NOMO-1 treated with dmso at 0.1 percent for 144 hours (cell line): ENCODE data around the gene WNT1.

Experiments used
- DNase-seq: peaks from one replicate; lab custom pipeline; 2025; ENCODE audit not compliant: unreplicated experiment; lab: John Stamatoyannopoulos, UW

Gene WNT1

DNA sequence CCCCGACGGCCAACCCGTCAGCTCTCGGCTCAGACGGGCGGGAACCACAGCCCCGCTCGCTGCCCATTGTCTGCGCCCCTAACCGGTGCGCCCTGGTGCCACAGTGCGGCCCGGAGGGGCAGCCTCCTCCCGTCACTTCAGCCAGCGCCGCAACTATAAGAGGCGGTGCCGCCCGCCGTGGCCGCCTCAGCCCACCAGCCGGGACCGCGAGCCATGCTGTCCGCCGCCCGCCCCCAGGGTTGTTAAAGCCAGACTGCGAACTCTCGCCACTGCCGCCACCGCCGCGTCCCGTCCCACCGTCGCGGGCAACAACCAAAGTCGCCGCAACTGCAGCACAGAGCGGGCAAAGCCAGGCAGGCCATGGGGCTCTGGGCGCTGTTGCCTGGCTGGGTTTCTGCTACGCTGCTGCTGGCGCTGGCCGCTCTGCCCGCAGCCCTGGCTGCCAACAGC, at the start of gene WNT1:
Gene WNT1 (plus strand): TSS at position 32 of the 450 bp plus-strand sequence. CDS start 329 bp downstream, at position 361.
- no peak for DNase-seq

- DNase-seq = no peak
These were observed 48.6 kb upstream of the WNT1 start for GRCh38 chr12:48929551-48929950.

- DNase-seq = no peak
These were observed 47.6 kb upstream of the WNT1 start for GRCh38 chr12:48930475-48930874.

DNA sequence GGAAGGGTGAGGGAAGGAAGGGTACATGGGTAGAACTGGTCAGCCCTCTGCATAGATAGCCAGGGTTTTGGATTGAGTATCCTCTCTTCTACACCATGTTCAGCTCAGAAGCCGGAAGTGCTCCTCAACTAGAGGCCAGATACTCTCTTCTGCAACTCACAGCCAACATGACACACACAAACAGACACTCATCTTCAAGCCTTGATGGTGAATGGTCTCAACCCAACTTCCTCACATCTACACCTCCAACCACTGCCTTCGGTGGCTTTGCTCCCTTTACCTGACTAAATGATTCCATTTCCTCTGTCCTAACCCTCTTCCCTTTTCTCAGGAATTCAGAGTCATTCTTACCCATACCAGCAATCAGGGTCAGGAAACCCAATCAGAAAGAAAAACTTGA, 45.2 kb upstream of the WNT1 start:
- no peak for DNase-seq

GRCh38 chr12:48933664-48934311, 44.3 kb upstream of the WNT1 start:
- DNase-seq = no peak

DNA sequence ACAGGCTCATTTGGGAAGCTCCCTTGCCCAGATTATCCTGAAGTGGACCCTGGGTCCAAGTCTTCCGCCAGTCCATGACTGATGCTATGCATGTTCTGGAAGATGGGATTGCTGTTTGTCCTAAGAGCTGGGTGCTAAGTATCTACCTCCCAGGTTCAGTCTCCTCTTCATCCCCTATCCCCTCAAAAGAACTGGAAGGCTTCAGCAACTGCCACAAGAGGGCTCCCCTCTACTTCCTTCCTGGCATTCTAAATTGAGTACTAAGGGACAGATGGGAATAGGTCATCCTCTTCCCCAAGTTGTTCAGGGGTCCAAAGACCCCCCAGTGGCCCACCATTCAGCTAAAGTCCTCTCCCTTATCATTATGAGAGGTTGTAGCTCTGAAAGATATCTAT, 43.8 kb upstream of the WNT1 start:
- DNase-seq = no peak

GRCh38 chr12:48936379-48936979, 41.6 kb upstream of the WNT1 start:
- peak; percentile 13 for DNase-seq

DNA sequence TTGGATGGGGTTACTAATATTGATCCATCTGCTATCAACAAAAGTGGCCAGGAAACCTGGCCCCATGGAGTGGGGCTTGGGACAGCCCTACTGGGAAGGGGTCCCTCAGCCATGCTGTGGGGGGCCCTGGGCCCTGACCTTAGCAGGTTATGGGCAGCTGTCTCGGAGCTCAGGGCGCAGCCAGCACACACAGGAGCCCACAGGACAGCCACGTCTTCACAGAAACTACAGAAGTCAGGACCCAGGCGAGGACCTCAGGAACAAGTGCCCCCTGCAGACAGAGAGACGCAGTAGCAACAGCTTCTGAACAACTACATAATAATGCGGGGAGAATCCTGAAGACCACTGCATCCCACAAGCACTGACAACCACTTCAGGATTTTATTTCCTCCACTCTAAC, 41.0 kb upstream of the WNT1 start:
- no peak for DNase-seq

DNA sequence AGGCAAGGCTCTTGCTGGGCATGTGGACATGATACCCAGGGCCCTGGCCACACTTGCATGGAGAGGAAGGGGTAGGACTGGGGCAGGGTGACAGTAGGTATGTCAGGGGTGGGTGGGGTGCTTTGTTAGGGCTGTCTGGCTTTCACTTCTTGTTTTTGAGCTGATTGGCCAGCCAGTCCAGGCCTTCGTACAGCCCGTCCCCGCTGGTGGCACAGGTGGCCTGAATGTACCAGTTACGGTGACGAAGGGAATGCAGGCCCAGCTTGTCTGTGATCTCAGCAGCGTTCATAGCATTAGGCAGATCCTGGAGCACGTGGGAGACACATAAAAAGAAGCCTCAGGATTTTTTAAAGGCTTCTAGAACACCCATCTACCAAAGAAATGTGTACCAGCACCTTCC, 39.3 kb upstream of the WNT1 start:
- DNase-seq = no peak

DNA sequence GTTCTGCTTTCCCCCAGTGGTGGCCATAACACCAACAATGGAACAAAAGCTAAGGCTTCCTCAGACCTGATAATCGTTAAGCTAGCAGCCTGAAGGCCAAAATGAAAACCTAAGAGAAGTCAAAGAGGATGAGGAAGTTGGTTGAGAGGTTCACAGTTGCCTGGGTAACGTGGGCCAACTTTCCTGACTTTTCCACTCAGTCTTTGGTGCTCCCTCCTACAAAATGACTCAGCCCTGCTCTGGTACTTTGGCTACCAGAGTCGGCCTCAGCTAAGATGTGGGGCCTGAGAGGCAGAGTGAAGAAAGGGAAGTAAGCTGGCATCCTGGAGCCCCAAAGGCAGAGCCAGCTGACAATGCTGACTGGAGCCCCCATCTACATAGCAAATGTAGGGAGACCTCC, 37.9 kb upstream of the WNT1 start:
- DNase-seq = peak; percentile 77

DNA sequence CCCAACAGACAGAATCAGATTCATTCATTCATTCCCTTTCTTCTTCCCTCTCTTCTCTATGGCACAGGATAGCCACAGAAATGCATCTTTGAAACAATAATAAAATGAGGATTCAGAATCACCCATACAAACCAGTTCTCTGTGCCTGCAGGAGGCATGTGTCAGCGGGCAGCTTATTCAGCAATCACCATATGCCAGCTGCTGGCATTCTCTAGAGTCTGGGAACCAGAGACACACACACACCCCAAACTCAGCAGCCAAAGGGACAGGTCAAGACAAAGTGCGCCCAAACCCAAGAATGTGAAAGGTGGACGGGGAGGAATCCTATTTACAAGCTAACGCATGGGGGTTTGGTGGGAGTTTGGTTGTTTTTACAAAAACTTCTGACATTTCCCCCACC, 34.9 kb upstream of the WNT1 start:
- DNase-seq = no peak

DNA sequence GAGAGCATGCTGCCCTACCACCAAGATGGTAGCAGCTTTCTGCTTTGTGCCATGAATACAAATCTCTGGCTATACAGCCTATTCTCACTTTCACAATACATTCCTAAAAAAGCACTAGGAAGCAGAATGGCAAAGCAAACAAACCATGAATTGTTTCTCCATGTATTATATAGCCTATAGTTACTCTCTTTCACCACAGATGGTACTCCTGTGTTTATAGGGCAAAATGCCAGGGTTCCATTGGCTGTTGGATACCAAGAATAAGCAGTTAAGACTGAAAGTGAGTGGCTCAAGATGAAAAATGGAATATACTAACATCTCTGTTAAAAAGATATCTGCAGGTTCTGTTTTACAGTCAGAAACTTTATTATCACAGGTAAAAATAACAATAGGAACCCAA, 31.9 kb upstream of the WNT1 start:
- no peak for DNase-seq

- DNase-seq = no peak
These were observed 31.2 kb upstream of the WNT1 start for GRCh38 chr12:48946943-48947342.

DNA sequence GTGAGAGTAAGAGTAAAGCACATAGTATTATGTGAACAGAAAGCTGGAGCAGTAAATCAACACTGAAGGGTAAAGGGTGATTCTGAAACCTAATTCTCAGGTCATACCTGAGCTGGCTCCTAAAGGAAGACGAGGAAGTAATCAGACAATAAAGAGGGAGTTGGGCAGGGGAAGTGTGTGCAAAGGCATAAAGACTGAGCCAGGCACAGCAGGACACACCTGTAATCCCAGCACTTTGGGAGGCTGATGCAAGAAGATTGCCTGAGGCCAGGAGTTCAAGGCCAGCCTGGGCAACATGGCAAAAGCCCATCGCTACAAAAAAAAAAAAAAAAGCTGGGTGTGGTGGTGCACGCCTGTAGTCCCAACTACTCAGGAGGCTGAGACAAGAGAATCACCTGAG, 30.4 kb upstream of the WNT1 start:
- DNase-seq = no peak

GRCh38 chr12:48952691-48953090, 25.4 kb upstream of the WNT1 start:
- no peak for DNase-seq

DNA sequence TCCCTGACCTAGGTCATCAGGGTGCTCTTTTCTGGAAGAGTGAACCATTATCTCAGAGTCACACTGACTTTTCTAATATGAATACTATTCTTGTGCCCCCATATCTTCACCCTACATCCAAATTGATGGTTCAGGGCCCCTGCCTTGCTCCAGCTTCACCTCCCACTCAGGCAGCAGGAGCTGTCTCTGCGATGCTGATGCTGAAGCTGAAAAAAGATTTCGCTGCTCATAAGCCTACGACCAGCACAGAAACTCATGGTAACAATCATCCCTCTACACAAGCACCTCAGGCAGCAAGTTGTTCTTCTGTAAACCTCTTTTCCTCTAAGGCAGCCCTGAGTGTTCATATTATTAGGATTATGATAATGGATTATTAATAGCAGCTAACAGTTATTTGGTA, 24.1 kb upstream of the WNT1 start:
- no peak for DNase-seq

- peak; percentile 77 for DNase-seq
These were observed 23.2 kb upstream of the WNT1 start for GRCh38 chr12:48954841-48955501.

- peak; percentile 58 for DNase-seq
These were observed 21.6 kb upstream of the WNT1 start for GRCh38 chr12:48956279-48957140.

- peak; percentile 93 for DNase-seq
These were observed 20.7 kb upstream of the WNT1 start, which contains the start of gene ARF3 for GRCh38 chr12:48957141-48958048. TSS of gene ARF3 (minus strand) at chr12:48957487. CDS start at chr12:48941095, 16,392 bp downstream.

- DNase-seq = no peak
These were observed 20.1 kb upstream of the WNT1 start for GRCh38 chr12:48958049-48958388.
